GM10847 (cell line): Measurements from ENCODE around the gene MED27.

Source experiments
- POLR2A ChIP-seq: IDR thresholded peaks from 2 replicates; pipeline ENCODE4 v1.6.1; 2011; ENCODE audit not compliant: insufficient read length; ENCODE audit errors: extremely low read depth

The MED27 gene

DNA sequence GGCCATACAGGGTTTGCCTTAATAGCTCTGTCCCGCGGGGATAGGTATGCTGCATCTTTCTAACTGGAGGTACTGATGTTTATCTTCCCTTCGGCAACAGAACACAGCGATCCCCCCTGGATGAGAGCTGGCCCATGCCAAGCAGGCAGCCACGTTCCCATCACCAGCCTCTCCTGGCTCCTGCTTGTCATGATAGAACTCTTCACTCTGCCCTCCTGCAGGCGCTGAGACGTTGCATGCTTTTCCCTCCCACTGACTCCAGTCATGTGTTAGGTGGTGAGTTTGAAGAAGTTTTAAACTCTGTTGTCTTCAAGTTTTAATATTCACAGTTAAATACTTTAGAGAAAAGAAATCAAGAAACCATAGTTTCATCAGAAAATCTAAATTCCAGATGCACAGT is 60.0 kb downstream of the MED27 start:
- TF ChIP-seq POLR2A: no peak

DNA sequence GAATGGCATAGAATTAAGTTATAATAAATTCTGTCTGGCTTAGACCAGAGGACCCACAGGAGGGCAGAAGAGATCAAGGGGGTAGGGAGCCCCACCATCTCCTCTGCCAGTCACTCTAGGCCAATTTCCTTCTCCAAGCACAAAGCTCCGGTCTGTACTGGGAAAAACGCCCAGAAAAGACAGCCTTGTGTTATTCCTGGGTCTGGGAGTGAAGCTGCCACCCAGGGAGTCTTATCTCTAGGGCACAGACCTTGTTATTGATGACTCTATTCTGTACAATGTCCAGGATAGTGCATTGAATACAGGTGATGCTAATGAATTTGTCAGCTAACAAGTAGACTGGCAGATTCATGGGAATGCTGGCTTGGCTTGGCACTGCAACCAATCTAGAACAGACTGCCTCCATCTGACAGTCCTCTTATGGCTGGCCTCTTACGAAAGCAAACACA is 60.7 kb downstream of the MED27 start:
- TF ChIP-seq POLR2A: no peak

DNA sequence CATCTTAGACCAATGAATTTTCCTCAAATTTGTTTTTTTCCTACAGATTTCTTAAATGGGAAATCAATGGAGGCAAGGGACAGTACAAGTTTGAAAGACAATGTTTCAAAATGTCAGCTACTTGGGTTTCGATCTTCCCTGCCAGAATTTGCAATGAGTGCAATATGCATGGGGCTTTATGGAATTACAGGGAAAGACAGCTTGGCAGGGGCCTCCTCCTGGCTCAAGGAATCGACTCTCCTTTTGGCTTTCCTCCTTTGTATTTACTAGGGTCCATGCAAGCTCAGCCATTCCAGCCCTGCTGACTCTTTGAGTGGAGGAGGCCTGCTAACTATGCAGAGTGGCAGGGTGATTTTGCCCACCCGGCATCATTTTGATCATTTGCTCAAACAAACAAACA is 63.2 kb downstream of the MED27 start:
- no peak for TF ChIP-seq POLR2A

- TF ChIP-seq POLR2A: no peak
Observed at GRCh38 chr9:132015866-132016265, 63.8 kb downstream of the MED27 start.

DNA sequence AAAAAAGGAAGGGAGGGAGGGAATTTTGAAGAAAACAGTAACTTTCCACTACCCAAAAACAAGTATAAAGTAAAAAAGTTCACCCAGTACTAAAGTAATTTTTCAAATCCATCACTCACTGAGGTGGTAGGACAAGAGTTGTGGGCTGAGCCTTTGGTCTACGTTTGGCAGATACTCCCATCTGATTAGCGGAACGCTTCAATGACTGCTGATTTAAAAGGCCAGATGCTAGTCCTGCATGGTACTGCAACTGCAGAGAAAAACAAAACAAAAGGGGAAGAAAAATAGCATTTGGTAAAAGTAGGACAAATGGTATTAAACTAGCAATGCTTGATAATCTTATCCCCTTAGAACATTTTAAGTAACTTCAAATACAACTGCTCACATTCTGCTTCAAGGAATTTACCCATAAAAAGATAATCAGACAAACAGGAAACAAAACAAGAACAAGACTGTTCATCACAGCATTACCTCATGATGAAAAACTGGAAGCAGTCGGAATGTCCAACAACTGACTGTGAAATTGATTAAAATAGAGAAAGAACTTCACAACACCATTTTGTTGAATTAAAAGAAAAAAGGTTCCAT is 65.4 kb downstream of the MED27 start:
- no peak for TF ChIP-seq POLR2A

DNA sequence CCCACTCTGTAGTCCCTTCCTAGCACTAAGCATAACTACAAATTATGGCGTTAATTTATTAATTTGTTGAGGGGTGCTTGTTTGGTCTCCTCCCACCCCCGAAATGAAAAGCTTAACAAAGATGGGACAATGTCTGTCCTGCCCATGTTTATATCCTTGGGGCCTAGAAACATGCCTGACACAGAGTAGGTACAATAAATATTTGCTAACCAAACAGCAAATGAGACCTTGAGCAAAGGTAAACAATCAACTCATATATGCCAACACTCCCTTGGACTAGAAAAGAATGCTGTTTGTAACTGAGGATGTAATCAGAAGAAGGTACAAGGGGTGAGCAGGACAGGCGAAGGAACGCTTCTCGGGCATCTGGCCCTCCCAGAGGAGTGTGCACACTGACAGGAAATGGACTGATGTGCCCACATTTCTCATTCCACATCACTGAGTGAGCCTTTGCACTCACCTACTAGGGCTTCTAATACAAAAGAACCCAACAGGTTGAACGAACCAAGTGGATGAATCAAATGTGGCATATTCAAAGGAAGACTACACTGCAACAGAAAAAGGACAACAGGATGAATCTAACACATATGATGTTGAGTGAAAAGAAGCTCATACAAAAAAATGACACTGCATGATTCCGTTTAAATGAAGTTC is 66.8 kb downstream of the MED27 start:
- TF ChIP-seq POLR2A: no peak

DNA sequence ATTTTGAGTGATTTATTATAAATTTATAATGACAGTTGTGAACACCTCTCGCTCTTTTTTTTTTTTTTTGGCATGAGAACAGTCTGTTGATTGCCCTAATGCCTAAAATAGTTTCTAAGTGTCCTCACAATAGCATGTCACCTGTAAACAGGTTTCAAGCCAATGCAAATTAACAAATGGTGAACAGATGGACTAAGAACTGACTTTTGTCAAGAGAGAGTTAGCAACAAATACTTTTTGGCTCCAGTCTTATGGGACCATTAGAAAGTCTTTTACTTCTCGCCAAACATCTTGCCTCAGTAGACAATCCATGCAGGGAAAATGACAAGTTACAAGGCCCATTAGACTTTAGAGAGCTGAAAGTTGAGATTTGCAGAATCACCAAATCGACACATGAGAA is 67.8 kb downstream of the MED27 start:
- no peak for TF ChIP-seq POLR2A

DNA sequence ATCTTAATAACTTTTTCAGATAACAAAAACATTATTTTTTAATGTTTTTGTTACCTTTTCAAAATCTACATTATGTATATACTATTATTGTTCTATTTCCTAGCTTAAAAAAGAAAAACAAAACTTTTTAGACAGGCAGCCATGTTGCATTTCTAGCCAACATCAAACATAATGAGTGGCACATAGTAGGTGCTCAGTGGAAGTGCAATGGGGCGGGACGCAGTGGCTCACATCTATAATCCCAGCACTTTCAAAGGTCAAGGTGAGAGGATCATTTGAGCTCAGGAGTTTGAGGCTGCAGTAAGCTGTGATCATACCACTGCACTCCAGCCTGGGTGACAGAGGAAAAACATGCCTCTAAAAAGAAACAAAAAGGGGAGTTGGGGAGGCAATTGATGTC is 68.4 kb downstream of the MED27 start:
- TF ChIP-seq POLR2A: no peak

DNA sequence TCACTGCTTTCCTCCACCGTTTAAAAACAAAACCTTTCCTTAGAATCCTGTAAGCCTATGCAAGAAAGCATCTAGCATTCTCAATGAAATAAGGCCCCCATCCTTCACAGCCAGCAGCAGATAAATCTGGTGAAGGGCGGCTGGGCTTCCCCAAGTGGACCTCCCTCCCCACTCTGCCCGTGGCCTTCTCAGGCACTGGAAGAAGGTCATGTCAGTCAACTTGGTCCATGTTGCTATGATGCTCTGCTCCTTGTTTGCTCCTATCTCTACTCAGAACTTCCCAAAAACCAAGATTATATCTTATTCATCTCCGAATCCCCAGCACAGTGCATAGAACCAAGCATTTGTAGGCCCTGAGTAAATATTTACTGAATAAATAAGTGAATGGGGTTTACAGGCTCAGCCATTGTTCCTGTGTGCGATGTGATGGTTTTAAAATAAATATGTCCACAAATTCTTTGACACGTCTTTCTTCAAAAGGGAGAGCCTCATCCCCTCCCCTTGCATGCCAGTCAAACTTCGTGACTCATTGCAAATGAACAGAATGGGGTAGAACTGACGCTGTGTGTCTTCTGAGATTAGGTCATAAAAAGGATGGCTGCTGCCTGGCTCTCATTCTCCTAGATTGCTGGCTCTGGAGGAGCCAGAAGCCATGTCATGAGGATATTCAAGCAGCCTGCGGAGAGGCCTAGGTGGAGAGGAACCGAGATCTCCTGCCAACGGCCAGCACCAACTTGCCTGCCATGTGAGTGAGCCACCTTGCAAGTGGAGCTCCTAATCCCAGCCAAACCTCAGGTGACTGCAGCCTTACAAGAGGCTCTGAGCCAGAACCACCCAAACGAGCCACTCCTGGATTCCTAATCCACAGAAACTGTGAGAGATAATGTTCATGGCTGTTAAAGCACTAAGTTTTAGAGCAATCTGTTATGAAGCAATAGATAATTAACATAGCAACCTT is 70.5 kb downstream of the MED27 start:
- no peak for TF ChIP-seq POLR2A

DNA sequence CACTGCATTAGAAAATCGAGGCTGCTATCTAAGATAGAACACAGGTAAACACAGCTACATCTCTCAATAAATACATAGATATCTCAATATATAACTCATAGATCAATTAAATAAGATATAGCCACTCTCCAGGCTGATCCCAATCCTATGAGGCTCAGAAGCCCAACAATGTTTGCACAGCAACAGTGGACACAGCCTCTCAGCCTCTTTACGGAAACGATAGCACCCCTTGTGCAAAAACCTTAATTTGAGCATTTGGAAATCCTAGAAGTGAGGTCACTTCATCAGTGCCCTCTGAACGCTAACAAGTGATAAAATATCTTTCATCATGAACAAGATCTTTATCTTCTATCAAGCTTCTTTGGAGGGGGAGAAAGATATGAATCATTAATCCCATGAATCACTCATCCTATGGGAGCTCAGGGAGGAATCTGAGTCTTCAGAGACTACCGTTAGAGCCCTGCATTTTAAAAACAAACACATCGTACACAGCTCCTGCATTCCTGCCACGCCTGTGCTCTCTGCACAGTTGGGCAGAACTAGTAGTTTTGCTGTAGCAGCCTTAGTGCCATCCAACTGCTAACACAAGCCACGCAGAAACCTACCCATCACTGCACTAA is 71.4 kb downstream of the MED27 start:
- no peak for TF ChIP-seq POLR2A

DNA sequence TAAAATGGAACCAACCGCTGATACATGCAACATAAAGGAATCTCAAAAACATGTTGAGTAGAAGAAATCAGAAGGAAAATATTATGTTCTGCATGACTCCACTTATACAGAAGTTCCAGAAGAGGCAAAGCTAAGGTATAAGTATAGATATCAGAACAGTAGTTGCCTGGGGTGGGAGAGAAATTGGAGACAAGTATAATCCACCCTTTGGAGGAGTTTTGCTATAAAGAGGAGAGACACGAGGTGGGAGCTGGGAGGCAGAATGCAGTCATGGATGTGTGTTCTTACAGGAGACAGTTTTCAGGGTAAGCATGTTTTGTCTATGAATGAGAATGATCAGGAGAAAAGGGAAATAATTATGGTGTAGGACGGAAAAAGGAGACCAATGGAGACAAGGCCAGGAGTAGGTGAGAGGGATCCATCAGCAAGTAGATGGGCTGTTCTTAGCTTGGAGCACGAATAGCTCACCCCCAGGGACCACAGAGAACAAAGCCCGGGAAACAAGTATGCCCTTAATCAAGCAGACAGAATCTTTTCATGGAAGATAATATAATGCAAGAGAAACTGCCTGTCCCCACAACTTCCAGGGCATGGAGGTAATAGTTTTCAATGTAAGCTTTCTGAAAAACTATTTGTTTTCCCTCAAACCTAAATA is 72.2 kb downstream of the MED27 start:
- TF ChIP-seq POLR2A: no peak

DNA sequence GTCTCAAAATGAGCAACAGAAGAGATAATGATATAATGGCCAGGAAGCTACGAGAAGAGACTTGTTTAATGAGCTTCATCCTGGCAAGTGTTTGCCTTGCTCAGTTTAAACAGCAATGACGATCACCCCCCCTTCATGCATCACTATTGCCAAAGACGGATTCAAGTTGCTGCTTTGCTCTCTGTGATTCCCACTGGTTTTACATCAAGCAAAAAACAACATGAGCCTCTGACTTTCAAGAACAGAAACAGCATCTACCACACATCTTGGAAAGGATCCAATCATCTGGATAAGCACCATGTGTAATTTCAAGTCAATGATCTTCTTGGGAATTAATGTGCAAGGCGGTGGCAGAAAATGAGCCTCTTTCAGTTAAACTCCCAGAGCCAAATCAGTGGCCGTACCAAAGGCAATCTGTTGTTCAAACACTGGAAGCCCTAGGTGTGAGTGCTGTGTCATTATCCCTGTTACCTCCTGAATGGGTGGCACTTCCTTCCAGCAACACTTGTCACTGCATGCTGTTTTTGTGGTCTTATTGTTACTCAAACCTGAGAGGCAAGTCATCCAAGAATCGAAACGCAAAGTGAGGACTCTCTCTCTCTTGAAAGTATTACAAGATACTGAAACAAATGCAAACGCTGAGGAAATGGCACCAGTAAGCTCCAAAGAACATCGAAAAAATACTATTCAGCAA is 72.8 kb downstream of the MED27 start:
- no peak for TF ChIP-seq POLR2A

DNA sequence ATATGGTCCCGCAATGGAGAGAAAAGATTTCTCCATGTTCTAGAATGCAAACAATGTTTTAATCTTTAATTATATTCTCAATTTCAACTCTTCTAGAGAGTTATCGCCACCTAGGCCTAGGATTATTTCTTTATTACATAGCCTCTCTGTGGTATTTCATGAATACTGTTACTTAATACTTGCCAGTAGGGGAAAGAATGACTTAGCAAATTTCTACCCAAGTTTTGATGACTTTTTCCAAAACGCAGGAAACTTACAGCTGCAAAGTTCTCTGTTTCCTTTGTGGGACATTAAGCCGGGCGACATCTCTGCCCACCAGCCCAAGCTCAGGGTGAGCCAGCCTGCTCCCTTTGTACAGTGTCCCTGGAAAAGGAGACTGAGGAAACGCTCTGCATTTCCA is 73.8 kb downstream of the MED27 start:
- no peak for TF ChIP-seq POLR2A

GRCh38 chr9:132004323-132004722 is 75.3 kb downstream of the MED27 start:
- TF ChIP-seq POLR2A: no peak
